GM18909 (cell line): ENCODE measurements around the gene SEMA5A.

Experiments used
- ATAC-seq: cut with Tn5 transposase; IDR thresholded peaks from one replicate; pipeline ENCODE4 v1.9.1; 2021; ENCODE audit warnings: mild to moderate bottlenecking; ENCODE audit not compliant: unreplicated experiment, poor library complexity

Gene SEMA5A

GRCh38 chr5:9551567-9552537 lies 6.0 kb upstream of the SEMA5A start:
- no peak for ATAC-seq

DNA sequence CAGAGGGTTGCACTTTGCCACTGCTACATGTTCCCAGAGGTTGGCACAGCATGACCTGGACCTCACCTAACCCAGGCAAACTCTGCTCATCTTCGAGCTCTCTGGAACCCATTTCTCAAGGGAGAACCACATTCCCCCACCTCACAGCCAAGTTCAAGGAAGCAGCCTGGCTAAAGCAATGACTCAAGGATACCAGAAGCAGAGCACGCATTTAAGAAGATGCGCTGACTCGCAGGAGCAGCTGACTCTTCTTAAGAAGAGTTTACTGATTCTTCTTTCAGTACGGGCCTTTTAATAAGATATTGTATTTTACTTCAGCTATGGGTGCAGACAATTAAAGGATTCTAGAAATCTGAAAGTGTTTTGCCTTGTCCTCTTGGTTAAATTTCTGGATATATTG lies 4.1 kb upstream of the SEMA5A start:
- no peak for ATAC-seq

- no peak for ATAC-seq
Observed at GRCh38 chr5:9547122-9547947, 1.5 kb upstream of the SEMA5A start.

GRCh38 chr5:9545136-9545991 lies 511 bp downstream of the SEMA5A start:
- peak; percentile 20 for ATAC-seq

- ATAC-seq = peak; percentile 72
Observed at GRCh38 chr5:9544502-9545135, 1.3 kb downstream of the SEMA5A start.

DNA sequence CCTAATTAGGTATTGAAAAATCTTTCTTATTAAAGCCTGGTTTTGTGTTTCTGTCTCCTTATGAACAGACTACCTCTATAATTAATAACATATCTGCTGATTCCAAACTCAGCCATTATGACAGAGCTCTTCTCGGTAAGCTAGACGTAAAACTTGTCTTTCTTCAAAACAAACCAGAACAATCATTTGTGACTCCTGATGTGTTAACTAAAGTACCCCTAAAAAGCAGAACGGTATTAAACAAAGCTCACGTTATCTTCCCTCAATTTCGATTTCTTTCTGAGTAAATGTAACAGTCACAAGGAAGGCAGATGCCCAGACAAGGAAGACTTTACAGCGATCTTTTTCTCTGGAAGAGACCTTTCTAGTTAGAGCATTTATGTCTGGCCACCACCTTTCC lies 1.8 kb downstream of the SEMA5A start:
- peak; percentile 7 for ATAC-seq

DNA sequence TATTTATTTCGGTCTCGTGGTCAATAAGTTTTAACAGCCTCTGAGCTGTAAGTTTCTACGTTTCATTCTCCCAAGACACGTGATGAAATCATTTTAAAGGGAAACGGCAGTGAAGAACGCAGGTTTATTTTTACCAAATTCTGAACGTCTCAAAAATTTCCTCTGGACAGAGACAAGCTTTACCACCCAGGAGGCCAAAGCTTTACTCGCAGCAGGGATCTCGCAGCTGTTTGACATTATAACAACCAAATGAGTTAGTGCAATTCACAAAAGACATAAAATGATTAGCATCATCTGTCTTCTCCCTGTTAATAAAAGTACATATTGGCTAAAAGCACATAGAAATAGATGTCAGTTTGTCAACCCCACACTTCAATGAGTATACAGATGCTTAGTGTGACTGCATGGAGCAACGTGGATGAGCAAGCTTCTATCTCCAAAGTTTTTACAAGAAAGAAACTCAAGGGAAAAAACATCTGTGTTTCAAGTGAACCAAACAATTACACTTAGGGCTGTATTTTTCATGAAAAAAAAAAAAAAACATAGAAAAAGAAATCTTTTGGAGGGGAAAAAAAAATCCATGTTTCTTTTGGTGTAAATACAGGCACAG lies 2.5 kb downstream of the SEMA5A start:
- ATAC-seq = no peak

GRCh38 chr5:9540791-9541190 lies 5.1 kb downstream of the SEMA5A start:
- ATAC-seq = no peak

- no peak for ATAC-seq
Observed at GRCh38 chr5:9538504-9538903, 7.4 kb downstream of the SEMA5A start.

- peak; percentile 64 for ATAC-seq
Observed at GRCh38 chr5:9537223-9538141, 8.4 kb downstream of the SEMA5A start.

DNA sequence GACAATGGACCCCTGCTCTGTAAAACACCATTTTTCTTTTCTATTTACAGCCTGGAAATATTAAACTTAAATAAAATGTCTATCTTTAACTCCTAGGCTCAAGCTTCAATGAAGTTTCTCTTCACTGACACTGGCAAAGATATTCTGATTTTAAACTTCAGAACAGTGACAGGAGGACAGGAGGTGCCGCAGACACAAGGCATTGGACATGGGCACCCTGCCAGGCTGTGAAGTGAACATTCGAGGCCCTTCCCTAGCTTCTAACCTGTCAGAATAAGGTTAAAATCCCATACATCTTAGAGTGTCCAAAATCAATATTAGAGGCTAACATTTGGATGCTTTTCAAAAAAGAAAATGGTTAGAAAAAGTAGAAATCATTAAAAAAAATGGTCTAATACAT lies 9.2 kb downstream of the SEMA5A start:
- ATAC-seq = no peak

GRCh38 chr5:9534881-9535517 lies 10.9 kb downstream of the SEMA5A start:
- ATAC-seq = no peak

DNA sequence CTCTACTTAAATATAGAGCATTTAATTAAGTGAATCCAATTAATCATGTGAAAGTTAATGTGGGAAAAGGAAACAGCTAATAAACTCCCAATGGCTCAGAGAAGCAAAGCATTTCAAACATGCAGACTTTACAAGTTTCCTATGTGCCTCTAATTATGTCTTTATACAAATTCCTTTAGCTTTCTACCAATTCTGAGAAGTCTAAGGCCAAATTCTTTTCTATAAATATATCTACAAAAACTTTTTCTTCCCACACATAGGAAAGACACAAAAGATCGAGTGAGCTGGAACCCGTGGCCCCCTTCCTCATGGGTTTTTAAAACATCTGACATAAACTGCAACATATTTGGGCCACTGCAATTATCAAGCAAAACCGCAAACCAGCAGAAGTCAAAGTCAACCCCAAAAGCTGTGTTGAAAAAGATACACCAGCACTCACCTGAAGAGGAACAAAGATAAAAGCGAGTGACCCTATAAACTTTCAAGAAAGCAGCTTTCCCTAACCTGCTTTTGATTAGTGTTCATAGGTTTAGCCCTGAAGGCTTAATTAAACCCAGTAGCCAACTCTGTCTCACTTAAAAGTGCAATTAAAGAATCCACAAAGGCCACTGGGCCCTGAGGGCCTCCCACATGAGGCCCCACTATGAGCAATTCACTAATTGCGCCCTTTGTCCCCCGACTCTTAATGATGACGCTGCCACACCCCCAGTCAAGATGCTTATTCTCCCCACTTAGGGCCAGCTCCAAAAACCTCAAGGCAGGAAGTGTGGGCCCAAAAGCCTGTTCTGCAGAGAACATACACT lies 12.1 kb downstream of the SEMA5A start:
- no peak for ATAC-seq

GRCh38 chr5:9533096-9533495 lies 12.8 kb downstream of the SEMA5A start:
- ATAC-seq = no peak

- ATAC-seq = no peak
Observed at GRCh38 chr5:9529513-9529912, 16.4 kb downstream of the SEMA5A start.

DNA sequence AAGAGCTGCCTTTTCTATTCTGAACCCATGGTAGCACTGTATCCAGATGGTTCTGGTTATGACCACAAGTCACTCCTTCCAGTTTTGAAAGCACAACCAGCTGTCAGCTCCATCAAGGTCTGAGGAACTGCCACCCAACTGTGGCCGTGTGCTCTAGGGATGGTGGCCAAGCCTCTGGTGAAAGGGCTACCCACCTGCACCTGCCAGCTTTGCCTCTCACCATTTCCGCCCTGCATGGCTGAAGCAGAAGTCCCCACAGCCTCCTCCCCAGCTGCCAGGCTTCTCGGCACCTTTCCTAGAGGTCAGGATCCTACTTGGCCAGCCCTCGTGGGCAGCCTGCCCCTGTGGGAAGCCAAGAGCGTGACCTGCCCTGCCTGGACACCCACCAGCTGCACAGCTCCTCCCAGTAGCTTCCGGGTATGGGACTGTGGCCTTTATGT lies 16.8 kb downstream of the SEMA5A start:
- peak; percentile 47 for ATAC-seq

GRCh38 chr5:9524941-9525340 lies 20.9 kb downstream of the SEMA5A start:
- no peak for ATAC-seq
